Endothelial cell of umbilical vein (primary cell): Measurements from ENCODE around the gene RASAL1. TPM values are rescaled to one million over a fixed set of nuclear protein-coding genes. Genes with fewer than 3 reads are reported as not detected.

ENCODE experiments used
- BruUV-seq: library from RNA; stranded (reverse); fragments of 400-500 nt; replicated peaks from 2 replicates; lab custom pipeline; 2021; lab: Mats Ljungman, UMichigan
- CTCF ChIA-PET: fragments of 300-600, 350-600 bp; sonication (Branson Sonifier 250); formaldehyde crosslinking; loops from one replicate; lab custom pipeline; 2021; ENCODE audit warnings: antibody characterized with exemption, inconsistent platforms; lab: Charles Lee
- POLR2A ChIA-PET: fragments of 300-600, 350-600 bp; sonication (Branson Sonifier 250); formaldehyde crosslinking; loops from one replicate; lab custom pipeline; 2021; ENCODE audit warnings: antibody characterized with exemption, inconsistent platforms; lab: Charles Lee
- DNase-seq: peaks from one replicate; pipeline ENCODE4 v3.0.0-alpha.2; 2011; ENCODE audit warnings: low read depth, low spot score
- FAIRE-seq: peaks from 2 replicates; lab custom pipeline; 2011; peaks lifted over from hg19 to GRCh38; lab: Jason Lieb, UNC
- H2AFZ ChIP-seq: 2 replicates; pipeline ENCODE4 v1.6.0; 2012; ENCODE audit warnings: low read depth, low read length, control low read depth, inconsistent platforms
- H3K27ac ChIP-seq: 2 replicates; pipeline ENCODE4 v1.5.1; 2011; ENCODE audit warnings: low read depth, mild to moderate bottlenecking, control low read depth, low read length, moderate library complexity; ENCODE audit not compliant: insufficient read depth
- H3K27me3 ChIP-seq, 2 experiments: 2 replicates each; pipeline versions ENCODE4 v1.6.0 to v1.6.1; 2011; ENCODE audit warnings: low read length in 2 of 2, mixed read lengths in 1 of 2; ENCODE audit not compliant: control insufficient read depth in 2 of 2, insufficient read depth in 2 of 2
- H3K36me3 ChIP-seq, 2 experiments: 2 replicates in 1 of 2; 3 replicates in 1 of 2; pipeline ENCODE4 v1.5.1; 2011; ENCODE audit warnings: low read length in 2 of 2, mild to moderate bottlenecking in 1 of 2, moderate library complexity in 1 of 2; ENCODE audit not compliant: control insufficient read depth in 2 of 2, insufficient read depth in 2 of 2; ENCODE audit errors: extremely low read depth in 1 of 2
- H3K4me1 ChIP-seq: 3 replicates; pipeline ENCODE4 v1.5.1; 2011; ENCODE audit warnings: mild to moderate bottlenecking, low read length; ENCODE audit not compliant: control insufficient read depth, insufficient read depth; ENCODE audit errors: extremely low read depth
- H3K4me2 ChIP-seq: 2 replicates; pipeline ENCODE4 v1.6.1; 2011; ENCODE audit warnings: low read length, control low read depth, mixed read lengths; ENCODE audit not compliant: insufficient read depth
- H3K4me3 ChIP-seq, 3 experiments: fragments of 200-600 bp in 1 of 3; sonication (generic), shearing (Covaris generic) in 1 of 3; replicated peaks in 1 of 3; 2 replicates each; pipeline ENCODE4 v1.5.1; 2011 to 2016; ENCODE audit warnings: control low read depth in 3 of 3, low read length in 3 of 3, mild to moderate bottlenecking in 2 of 3, inconsistent platforms in 1 of 3, low read depth in 1 of 3, moderate library complexity in 1 of 3; ENCODE audit not compliant: insufficient read depth in 1 of 3
- H3K79me2 ChIP-seq: 2 replicates; pipeline ENCODE4 v1.6.0; 2012; ENCODE audit warnings: low read length, inconsistent platforms; ENCODE audit not compliant: control insufficient read depth, insufficient read depth
- H3K9ac ChIP-seq: replicated peaks from 2 replicates; pipeline ENCODE3; 2011; ENCODE audit warnings: low read length, control low read depth; ENCODE audit not compliant: insufficient read depth; ENCODE audit errors: extremely low read depth
- H3K9me1 ChIP-seq: replicated peaks from 3 replicates; pipeline ENCODE4 v1.6.0; 2011; ENCODE audit warnings: mild to moderate bottlenecking, low read length; ENCODE audit not compliant: control insufficient read depth, insufficient read depth; ENCODE audit errors: extremely low read depth
- H3K9me3 ChIP-seq: replicated peaks from 2 replicates; pipeline ENCODE4 v1.5.1; 2012; ENCODE audit warnings: low read length, inconsistent platforms; ENCODE audit not compliant: control insufficient read depth, insufficient read depth
- H4K20me1 ChIP-seq: replicated peaks from 2 replicates; pipeline ENCODE3; 2011; ENCODE audit warnings: mild to moderate bottlenecking, low read length; ENCODE audit not compliant: control insufficient read depth, insufficient read depth; ENCODE audit errors: extremely low read depth
- CTCF ChIP-seq, 2 donors: IDR thresholded peaks; 1 replicate in 1 of 2; 2 replicates in 1 of 2; pipeline ENCODE4 v1.5.1; 2011; ENCODE audit warnings: low read length in 2 of 2, mild to moderate bottlenecking in 2 of 2, moderate library complexity in 2 of 2, control low read depth in 1 of 2, inconsistent platforms in 1 of 2, low read depth in 1 of 2; ENCODE audit not compliant: insufficient read depth in 1 of 2; ENCODE audit errors: extremely low read depth in 1 of 2
- EZH2 ChIP-seq: IDR thresholded peaks from 2 replicates; pipeline ENCODE4 v1.6.1; 2012; ENCODE audit warnings: borderline replicate concordance, low read depth, mild to moderate bottlenecking, moderate library complexity, low read length, inconsistent platforms; ENCODE audit not compliant: severe bottlenecking
- FOS ChIP-seq: IDR thresholded peaks from 2 replicates; pipeline ENCODE4 v1.6.1; 2011; ENCODE audit warnings: mild to moderate bottlenecking, low read length, moderate library complexity, borderline replicate concordance; ENCODE audit not compliant: insufficient read depth
- GATA2 ChIP-seq: IDR thresholded peaks from 2 replicates; pipeline ENCODE4 v1.7.0; 2011; ENCODE audit warnings: low read depth, mild to moderate bottlenecking, moderate library complexity, mixed read lengths, low read length; ENCODE audit not compliant: insufficient read length, insufficient read depth
- JUN ChIP-seq: IDR thresholded peaks from 2 replicates; pipeline ENCODE4 v1.6.1; 2011; ENCODE audit warnings: borderline replicate concordance, low read depth; ENCODE audit not compliant: insufficient read length, insufficient read depth
- MAX ChIP-seq: IDR thresholded peaks from 2 replicates; pipeline ENCODE4 v1.6.1; 2011; ENCODE audit not compliant: insufficient read depth, insufficient read length
- MYC ChIP-seq: IDR thresholded peaks from one replicate; pipeline ENCODE4 v1.6.1; 2011; ENCODE audit warnings: mild to moderate bottlenecking, low read depth, low read length
- POLR2A ChIP-seq: IDR thresholded peaks from 2 replicates; pipeline ENCODE4 v1.6.1; 2012; ENCODE audit warnings: low read depth, mild to moderate bottlenecking, control low read depth, low read length
- POLR2AphosphoS5 ChIP-seq: IDR thresholded peaks from 2 replicates; pipeline ENCODE4 v1.6.1; 2012; ENCODE audit warnings: low read depth, mild to moderate bottlenecking, control low read depth, low read length, moderate library complexity; ENCODE audit not compliant: insufficient read depth
- dilution Hi-C: fragments of 300-500 bp; cut with MboI; formaldehyde crosslinking; loops from one replicate; pipeline ENCODE4 v1.15.0; 2019; ENCODE audit warnings: low sequenced_read_pairs; ENCODE audit not compliant: extremely low pct_ligation_motif_present
- intact Hi-C: fragments of 100-400 bp; cut with micrococcal nuclease; formaldehyde crosslinking; loops from one replicate; pipeline ENCODE4 v1.10.0; 2022
- polyA plus RNA-seq, 4 experiments: library from polyadenylated mRNA; depleted of rRNA in 3 of 4; stranded (reverse) in 3 of 4; unstranded in 1 of 4; fragments of >200 nt; gene quantifications; 2 replicates each; pipeline versions ENCODE4 v1.2.1 to v1.2.3, GENCODE V29; 2011 to 2012; ENCODE audit warnings: missing spikeins in 1 of 4
- total RNA-seq: library from RNA; stranded (reverse); gene quantifications from 2 replicates; pipeline ENCODE4 v1.2.3, GENCODE V29; 2021

Gene RASAL1
- total and polyA plus RNA-seq, 2 donors (not counting 3 experiments of a cell fraction or from before 2014, with no cell fraction given), result not detected

DNA sequence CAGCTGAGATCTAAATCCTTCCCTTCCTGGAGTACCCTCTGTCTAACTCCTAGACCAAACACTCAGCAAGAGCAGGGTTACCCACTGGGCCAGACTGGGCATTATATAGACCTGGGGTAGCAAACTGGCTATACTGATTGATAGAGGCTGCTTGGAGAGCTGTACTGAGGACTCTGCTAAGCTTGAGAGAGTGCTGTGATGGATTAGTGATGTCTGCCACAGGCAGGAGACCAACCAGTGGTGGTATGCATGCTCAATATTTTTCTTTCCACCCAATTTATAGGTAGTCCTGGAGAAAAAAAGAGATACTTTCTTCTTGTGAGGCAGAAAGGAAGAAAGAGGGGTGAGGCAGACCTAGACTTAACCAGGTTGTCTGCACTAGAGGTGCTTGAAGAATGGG lies 45.7 kb downstream of the RASAL1 start:
- Histone ChIP-seq H4K20me1 (no peaks in the 10 kb centered on the region), H3K27ac (no peak overlapping the region), H3K9me1 (no peaks in the 10 kb centered on the region), H3K79me2 (no peaks in the 10 kb centered on the region), H3K4me3 (no peak overlapping the region), H3K9ac (no peak overlapping the region), H3K4me2 (no peak overlapping the region), H3K4me1 (no peaks in the 10 kb centered on the region), H2AFZ (no peak overlapping the region), H3K36me3 (no peaks in the 10 kb centered on the region), H3K27me3 (peaks cover 7 to 8% of the 10 kb centered on the region in 2 experiments), H3K9me3 (no peaks in the 10 kb centered on the region)
- dilution Hi-C loops, result no loop called here
- FAIRE-seq (no peak), DNase-seq (no peak)
- no peak for TF ChIP-seq CTCF (IDR thresholded peaks at IDR 0.05; ENCODE audit: extremely low read depth in 1 of 2, insufficient read depth in 1 of 2, low read depth in 1 of 2, low read length in 2 of 2)
- no peak for TF ChIP-seq MAX
- BruUV-seq, result no TSS peak
- CTCF ChIA-PET, result interaction anchor here (1.5 kb wide), 2 partner anchors 26 to 97 kb away, joined by 4 to 6 read pairs; no protein-coding TSS in a partner anchor
- intact Hi-C loops, result no loop called here
- POLR2A ChIA-PET, result no interaction called here

- Histone ChIP-seq H3K27me3 (peaks cover 7 to 8% of the 10 kb centered on the region in 2 experiments), H3K9ac (no peak overlapping the region), H2AFZ (no peak overlapping the region), H3K4me2 (no peak overlapping the region), H3K9me3 (no peaks in the 10 kb centered on the region), H3K27ac (no peak overlapping the region), H3K4me1 (no peaks in the 10 kb centered on the region), H3K36me3 (no peaks in the 10 kb centered on the region), H4K20me1 (no peaks in the 10 kb centered on the region), H3K9me1 (no peaks in the 10 kb centered on the region), H3K79me2 (no peaks in the 10 kb centered on the region), H3K4me3 (no peak overlapping the region)
- BruUV-seq, result no TSS peak
- CTCF ChIA-PET, result interaction anchor here (1.5 kb wide), 2 partner anchors 25 to 96 kb away, joined by 4 to 6 read pairs; no protein-coding TSS in a partner anchor
- TF ChIP-seq POLR2AphosphoS5 (no peak), CTCF (IDR thresholded peaks at IDR 0.05; ENCODE audit: extremely low read depth in 1 of 2, insufficient read depth in 1 of 2, low read depth in 1 of 2, low read length in 2 of 2) (no peak), FOS (no peak), GATA2 (no peak), POLR2A (no peak), EZH2 (no peak), MAX (no peak), JUN (no peak), MYC (no peak)
- no peak for DNase-seq
- FAIRE-seq, result no peak
- intact Hi-C loops (no loop called here), dilution Hi-C loops (no loop called here)
- POLR2A ChIA-PET, result no interaction called here
These were observed 46.4 kb downstream of the RASAL1 start for GRCh38 chr12:113088971-113089756.
